GM08714 (cell line): ENCODE data around the gene FOXO4.

ENCODE experiments used
- H3K4me3 ChIP-seq: fragments of 200-500 bp; sonication (Bioruptor generic); 2 replicates; pipeline ENCODE4 v1.5.1; 2014; ENCODE audit warnings: mild to moderate bottlenecking, low read length, inconsistent platforms
- ZNF274 ChIP-seq: IDR thresholded peaks from 2 replicates; pipeline ENCODE4 v1.6.1; 2012; ENCODE audit warnings: mild to moderate bottlenecking, low read depth, low read length

FOXO4 gene

DNA sequence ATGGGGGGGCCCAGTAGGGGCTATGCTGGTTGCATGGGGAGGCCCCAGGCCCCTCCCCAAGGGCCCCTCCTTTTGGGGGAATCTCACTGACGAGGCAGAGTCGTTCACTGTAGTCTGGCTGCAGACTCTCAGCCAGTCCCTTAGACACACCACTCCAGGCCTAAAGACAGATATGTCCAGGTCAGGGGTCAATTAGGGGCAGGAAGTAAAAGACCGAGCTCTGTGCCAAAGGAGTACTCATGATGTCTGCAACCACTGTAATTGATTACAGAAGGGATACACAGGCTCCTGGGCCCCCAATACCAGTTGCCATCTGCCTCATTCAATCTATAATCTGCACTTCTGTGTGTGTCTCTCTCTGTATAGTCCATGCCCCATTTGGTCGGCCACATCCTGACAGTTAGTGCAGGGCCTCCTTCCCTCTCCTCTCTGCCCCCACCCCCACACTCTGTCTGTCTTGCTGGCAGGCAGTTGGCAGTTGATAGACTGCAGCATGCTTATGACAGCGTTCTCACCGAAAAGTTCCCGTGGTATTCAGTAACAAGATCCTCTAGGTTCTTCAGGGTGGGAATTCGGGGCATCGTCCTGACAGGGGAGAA, 12.2 kb downstream of the FOXO4 start:
- no peak for TF ChIP-seq ZNF274
- H3K4me3 ChIP-seq, result peak overlapping the region; percentile 22; the same call in 1 of the 2 replicates

- peak overlapping the region; percentile 73; the same call in 1 of the 2 replicates for H3K4me3 ChIP-seq
These were observed 13.4 kb downstream of the FOXO4 start for GRCh38 chrX:71109051-71109450.

GRCh38 chrX:71111141-71111843, 15.6 kb downstream of the FOXO4 start, which contains the start of gene IL2RG:
Gene IL2RG, minus strand, starts transcription at chrX:71111577. Its CDS starts 38 bp downstream, at chrX:71111539.
- peak within 1 kb of the TSS; percentile 73 for H3K4me3 ChIP-seq
- no peak for TF ChIP-seq ZNF274

More at GRCh38 chrX:71109051-71109450, 13.4 kb downstream of the FOXO4 start:
- TF ChIP-seq ZNF274, result no peak

DNA sequence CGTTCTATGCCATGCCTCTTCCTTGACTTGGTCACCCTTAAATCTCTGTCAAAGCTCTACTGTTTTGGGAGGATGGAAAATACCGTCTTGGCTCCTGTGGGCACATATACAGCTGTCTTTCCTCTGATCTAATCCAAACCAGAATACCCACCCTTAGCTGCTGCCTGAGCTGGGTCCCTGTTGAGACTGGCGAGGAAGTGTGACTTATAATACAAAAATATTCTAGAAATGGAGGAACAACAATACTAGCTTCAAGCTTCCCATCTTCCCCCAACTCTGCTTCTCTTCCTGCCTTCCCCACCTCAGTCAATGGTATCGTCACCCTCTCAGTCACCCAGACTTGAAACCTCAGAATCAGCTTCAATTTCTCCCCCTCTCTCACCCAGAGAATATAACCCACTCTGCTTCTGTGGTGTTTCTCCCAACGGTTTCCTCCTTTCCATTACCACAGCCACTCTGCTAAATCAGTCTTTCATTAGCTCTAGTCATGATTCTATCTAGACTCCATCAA, 16.3 kb downstream of the FOXO4 start:
- no peak for TF ChIP-seq ZNF274
- peak overlapping the region; percentile 73; the same call in 1 of the 2 replicates for H3K4me3 ChIP-seq

DNA sequence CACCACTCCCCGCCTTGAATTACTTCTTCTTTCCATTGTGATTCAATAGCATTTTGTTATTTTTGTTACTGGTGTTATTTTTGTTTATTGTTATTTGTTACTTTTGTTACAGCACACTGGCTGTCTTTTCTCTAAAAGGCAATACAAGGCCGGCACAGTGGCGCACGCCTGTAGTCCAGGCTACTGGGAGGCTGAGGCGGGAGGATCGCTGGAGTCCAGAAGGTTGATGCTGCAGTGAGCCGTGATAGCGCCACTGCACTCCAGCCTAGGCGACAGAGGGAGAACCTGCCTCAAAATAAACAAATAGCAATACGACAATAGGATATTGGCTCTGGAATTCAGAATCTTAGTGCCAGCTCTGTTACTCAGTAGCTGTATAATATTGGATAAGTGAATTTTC, 21.7 kb downstream of the FOXO4 start:
- no peak for TF ChIP-seq ZNF274
- no peak overlapping the region for H3K4me3 ChIP-seq

GRCh38 chrX:71118032-71118984, 22.7 kb downstream of the FOXO4 start, which contains the start of gene MED12:
Gene MED12, plus strand, starts transcription at chrX:71118596. Its CDS starts 159 bp downstream, at chrX:71118755.
- TF ChIP-seq ZNF274, result no peak
- peak within 1 kb of the TSS; percentile 83 for H3K4me3 ChIP-seq

DNA sequence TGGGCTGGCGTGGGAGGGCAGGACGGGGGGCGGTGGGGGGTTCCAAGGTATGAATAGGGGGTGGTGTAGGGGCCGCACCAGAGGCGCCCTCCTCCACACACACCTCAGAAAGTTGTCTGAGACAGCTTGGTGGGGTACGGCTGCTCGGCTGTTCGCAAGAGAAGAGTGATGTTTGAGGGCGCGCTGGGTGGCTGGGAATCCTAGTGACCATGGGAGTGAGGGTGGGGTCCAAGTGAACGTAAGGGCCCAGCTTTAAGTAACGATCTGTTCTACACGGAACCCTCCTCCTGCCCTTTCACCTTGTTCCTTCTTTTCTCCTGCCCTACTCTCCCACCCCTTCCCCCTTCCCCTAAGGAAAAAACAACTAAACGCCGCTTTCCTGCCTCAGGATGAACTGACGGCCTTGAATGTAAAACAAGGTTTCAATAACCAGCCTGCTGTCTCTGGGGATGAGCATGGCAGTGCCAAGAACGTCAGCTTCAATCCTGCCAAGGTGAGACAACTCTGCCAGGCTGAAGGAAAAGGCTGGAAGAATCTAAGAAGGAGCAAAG, 23.4 kb downstream of the FOXO4 start:
- peak overlapping the region; percentile 83 for H3K4me3 ChIP-seq
- TF ChIP-seq ZNF274, result no peak

DNA sequence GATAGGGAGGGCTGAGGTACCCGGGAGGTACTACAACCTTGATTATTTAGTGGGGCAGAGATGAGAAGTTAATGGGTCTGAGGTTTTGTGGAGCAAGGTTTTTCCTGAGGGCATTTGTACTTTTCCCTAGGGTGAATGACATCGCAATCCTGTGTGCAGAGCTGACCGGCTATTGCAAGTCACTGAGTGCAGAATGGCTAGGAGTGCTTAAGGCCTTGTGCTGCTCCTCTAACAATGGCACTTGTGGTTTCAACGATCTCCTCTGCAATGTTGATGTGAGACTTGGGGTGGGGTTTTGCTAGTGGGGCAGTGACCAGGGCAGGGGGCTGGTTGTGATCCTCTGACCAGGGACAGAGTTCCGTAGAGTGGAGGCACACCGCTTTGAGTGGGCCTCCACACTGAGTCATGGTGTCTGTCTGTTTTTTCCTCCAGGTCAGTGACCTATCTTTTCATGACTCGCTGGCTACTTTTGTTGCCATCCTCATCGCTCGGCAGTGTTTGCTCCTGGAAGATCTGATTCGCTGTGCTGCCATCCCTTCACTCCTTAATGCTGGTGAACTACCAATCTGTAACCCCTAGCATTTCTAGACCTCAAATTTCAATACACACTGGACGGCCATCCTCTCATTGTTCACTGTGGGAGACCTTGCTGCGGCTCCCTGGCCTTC, 32.6 kb downstream of the FOXO4 start:
- TF ChIP-seq ZNF274, result no peak
- H3K4me3 ChIP-seq, result no peak overlapping the region

- no peak for TF ChIP-seq ZNF274
- H3K4me3 ChIP-seq, result no peak overlapping the region
These were observed 33.5 kb downstream of the FOXO4 start for GRCh38 chrX:71128915-71129765.

DNA sequence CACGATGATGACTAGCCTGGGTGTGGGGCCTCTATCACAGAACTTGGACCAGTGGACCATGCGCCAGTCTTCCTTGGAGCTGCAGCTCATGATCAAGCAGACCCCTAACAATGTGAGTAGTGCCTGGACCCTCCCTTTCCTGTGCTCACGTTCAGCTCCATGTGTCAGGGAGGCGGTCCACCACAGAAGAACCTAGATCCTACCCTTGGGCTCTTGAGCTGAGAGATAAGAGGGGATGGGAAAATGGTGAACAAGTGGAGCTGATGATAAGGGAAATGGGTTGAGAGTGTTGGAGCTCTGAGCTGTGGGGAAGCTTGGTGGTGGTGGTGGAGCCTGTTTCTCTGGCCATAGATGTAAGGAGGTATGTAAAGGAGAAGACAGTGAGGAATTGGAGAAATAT, 35.9 kb downstream of the FOXO4 start:
- H3K4me3 ChIP-seq, result no peak overlapping the region
- TF ChIP-seq ZNF274, result no peak

DNA sequence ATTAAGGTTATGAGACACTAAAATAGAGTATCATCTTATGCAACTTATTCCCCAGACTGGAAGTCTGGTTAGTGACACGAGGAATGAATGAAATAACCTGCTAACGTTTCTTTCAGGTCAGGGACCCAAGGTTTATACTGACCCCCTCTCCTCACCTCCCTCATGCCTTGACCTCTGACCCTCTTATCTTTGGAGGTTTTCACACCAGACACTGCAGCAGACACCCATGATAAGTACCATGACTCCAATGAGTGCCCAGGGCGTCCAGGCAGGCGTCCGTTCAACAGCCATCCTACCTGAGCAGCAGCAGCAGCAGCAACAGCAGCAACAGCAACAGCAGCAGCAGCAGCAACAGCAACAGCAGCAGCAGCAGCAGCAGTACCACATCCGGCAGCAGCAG, 44.8 kb downstream of the FOXO4 start:
- no peak overlapping the region for H3K4me3 ChIP-seq

DNA sequence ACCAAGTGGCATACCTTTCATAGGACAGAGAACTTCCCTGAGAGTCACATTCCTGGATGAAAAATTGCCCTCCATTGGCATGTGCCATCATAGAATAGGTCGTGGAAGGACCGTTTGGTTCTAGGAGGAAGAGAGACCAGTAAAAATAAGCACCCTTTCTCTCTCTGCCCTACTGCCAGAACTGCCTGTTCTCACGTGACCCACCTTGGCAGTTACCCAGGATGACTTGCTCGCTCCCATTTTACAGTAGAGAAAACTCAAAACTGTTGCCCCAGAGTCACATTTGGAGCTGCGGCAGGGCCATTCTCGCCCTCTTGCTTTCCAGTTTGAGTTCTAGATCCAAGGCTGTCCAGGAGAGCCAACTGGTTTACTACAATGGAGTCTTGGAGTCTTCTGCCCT, 47.9 kb downstream of the FOXO4 start:
- TF ChIP-seq ZNF274, result no peak
- H3K4me3 ChIP-seq, result no peak overlapping the region

More for the DNA sequence above, 44.8 kb downstream of the FOXO4 start:
- TF ChIP-seq ZNF274, result no peak

- TF ChIP-seq ZNF274, result no peak
- H3K4me3 ChIP-seq, result no peak within 1 kb of the TSS
These were observed 49.0 kb downstream of the FOXO4 start, which contains the start of gene NLGN3 for GRCh38 chrX:71144651-71145050. Gene NLGN3, plus strand, starts transcription at chrX:71144841. Its CDS starts 2,909 bp downstream, at chrX:71147750.
